Neural cell (in vitro differentiated cells): ENCODE results near the gene TRAF5. TPM values are rescaled to one million over a fixed set of nuclear protein-coding genes. Genes with fewer than 3 reads are reported as not detected.

Experiments used
- H2AFZ ChIP-seq: fragments of 200-600, 300-800 bp; sonication (generic), shearing (Covaris generic); 2 replicates; pipeline ENCODE4 v1.6.0; 2014; ENCODE audit warnings: low read depth, mild to moderate bottlenecking, antibody characterized with exemption, low read length, moderate library complexity
- H3F3A ChIP-seq: fragments of 200-600 bp; shearing (Covaris generic); 2 replicates; pipeline ENCODE4 v1.6.1; 2016; ENCODE audit warnings: mild to moderate bottlenecking, moderate library complexity, mixed read lengths, antibody characterized with exemption, low read length; ENCODE audit not compliant: insufficient read depth, poor library complexity, severe bottlenecking
- H3K27ac ChIP-seq: fragments of 200-600, 300-800 bp; sonication (generic), shearing (Covaris generic); 2 replicates; pipeline ENCODE4 v1.5.1; 2014; ENCODE audit warnings: mild to moderate bottlenecking, low read length, moderate library complexity
- H3K27me3 ChIP-seq: fragments of 300-800, 200-600 bp; sonication (generic), shearing (Covaris generic); 2 replicates; pipeline ENCODE4 v1.6.0; 2014; ENCODE audit warnings: mild to moderate bottlenecking, low read depth, low read length, moderate library complexity; ENCODE audit not compliant: insufficient read depth
- H3K36me3 ChIP-seq: fragments of 300-800, 200-600 bp; sonication (generic), shearing (Covaris generic); 2 replicates; pipeline ENCODE4 v1.5.1; 2014; ENCODE audit warnings: mild to moderate bottlenecking, antibody characterized with exemption, low read length, moderate library complexity; ENCODE audit not compliant: insufficient read depth
- H3K4me2 ChIP-seq: fragments of 300-800, 200-600 bp; sonication (generic), shearing (Covaris generic); 2 replicates; pipeline ENCODE4 v1.6.0; 2014; ENCODE audit warnings: mild to moderate bottlenecking, low read length
- H3K4me3 ChIP-seq: fragments of 300-800, 200-600 bp; sonication (generic), shearing (Covaris generic); 2 replicates; pipeline ENCODE4 v1.5.1; 2014; ENCODE audit warnings: mild to moderate bottlenecking, low read length, moderate library complexity
- H3K79me2 ChIP-seq: fragments of 200-600 bp; shearing (Covaris generic); replicated peaks from 2 replicates; pipeline ENCODE4 v1.6.0; 2014; ENCODE audit warnings: mild to moderate bottlenecking, low read length, moderate library complexity; ENCODE audit not compliant: insufficient read depth
- H3K9ac ChIP-seq: fragments of 300-800, 200-600 bp; sonication (generic), shearing (Covaris generic); 2 replicates; pipeline ENCODE4 v1.6.1; 2016; ENCODE audit warnings: mild to moderate bottlenecking, low read length, mixed read lengths
- H3K9me2 ChIP-seq: fragments of 200-600 bp; shearing (Covaris generic); 2 replicates; pipeline ENCODE4 v1.6.1; 2016; ENCODE audit warnings: mild to moderate bottlenecking, low read length, mixed read lengths; ENCODE audit not compliant: insufficient read depth
- H3K9me3 ChIP-seq: fragments of 200-600, 300-800 bp; sonication (generic), shearing (Covaris generic); 2 replicates; pipeline ENCODE4 v1.6.1; 2016; ENCODE audit warnings: mild to moderate bottlenecking, mixed run types, low read length, moderate library complexity, mixed read lengths
- H4K20me1 ChIP-seq: fragments of 200-600 bp; shearing (Covaris generic); 2 replicates; pipeline ENCODE4 v1.6.1; 2016; ENCODE audit warnings: mild to moderate bottlenecking, mixed run types; ENCODE audit not compliant: insufficient read depth
- EP300 ChIP-seq: fragments of 450-650 bp; conservative IDR thresholded peaks from 2 replicates; pipeline ENCODE4 v1.6.1; 2014; ENCODE audit warnings: antibody characterized with exemption, mild to moderate bottlenecking, moderate library complexity; ENCODE audit not compliant: poor library complexity, severe bottlenecking
- EZH2 ChIP-seq: fragments of 200-600, 300-800 bp; shearing (Covaris generic), sonication (generic); IDR thresholded peaks from 2 replicates; pipeline ENCODE4 v1.6.1; 2014; ENCODE audit warnings: antibody characterized with exemption, low read length, borderline replicate concordance, mild to moderate bottlenecking; ENCODE audit not compliant: insufficient read depth, poor library complexity, severe bottlenecking
- MXI1 ChIP-seq: fragments of 450-650 bp; conservative IDR thresholded peaks from 2 replicates; pipeline ENCODE4 v1.6.1; 2014; ENCODE audit warnings: antibody characterized with exemption, mild to moderate bottlenecking; ENCODE audit not compliant: poor library complexity, severe bottlenecking
- POLR2AphosphoS5 ChIP-seq: IDR thresholded peaks from 2 replicates; pipeline ENCODE4 v1.6.1; 2012
- RAD21 ChIP-seq: fragments of 450-650 bp; conservative IDR thresholded peaks from 2 replicates; pipeline ENCODE4 v1.6.1; 2014; ENCODE audit warnings: antibody characterized with exemption, mild to moderate bottlenecking, moderate library complexity
- SMC3 ChIP-seq: fragments of 450-650 bp; conservative IDR thresholded peaks from 2 replicates; pipeline ENCODE4 v1.6.1; 2014; ENCODE audit warnings: antibody characterized with exemption, mild to moderate bottlenecking, moderate library complexity; ENCODE audit not compliant: poor library complexity
- TAF1 ChIP-seq: IDR thresholded peaks from 2 replicates; pipeline ENCODE4 v1.6.1; 2012; ENCODE audit warnings: low read depth
- polyA plus RNA-seq: library from polyadenylated mRNA; depleted of rRNA; stranded (reverse); fragments of >200 nt; gene quantifications from 2 replicates; pipeline ENCODE4 v1.2.3, GENCODE V29; 2014
- TF ChIP-seq, protein P1 (sequence below): IDR thresholded peaks from 2 replicates; pipeline ENCODE4 v1.6.1; 2012; ENCODE audit warnings: borderline replicate concordance
- TF ChIP-seq, protein P2 (sequence below): fragments of 450-650 bp; IDR thresholded peaks from 2 replicates; pipeline ENCODE4 v1.5.1; 2014; ENCODE audit warnings: antibody characterized with exemption, mild to moderate bottlenecking, moderate library complexity; ENCODE audit not compliant: poor library complexity, severe bottlenecking

The TRAF5 gene
- polyA plus RNA-seq, 1 donor from 2014 or later, result 0.69 TPM

DNA sequence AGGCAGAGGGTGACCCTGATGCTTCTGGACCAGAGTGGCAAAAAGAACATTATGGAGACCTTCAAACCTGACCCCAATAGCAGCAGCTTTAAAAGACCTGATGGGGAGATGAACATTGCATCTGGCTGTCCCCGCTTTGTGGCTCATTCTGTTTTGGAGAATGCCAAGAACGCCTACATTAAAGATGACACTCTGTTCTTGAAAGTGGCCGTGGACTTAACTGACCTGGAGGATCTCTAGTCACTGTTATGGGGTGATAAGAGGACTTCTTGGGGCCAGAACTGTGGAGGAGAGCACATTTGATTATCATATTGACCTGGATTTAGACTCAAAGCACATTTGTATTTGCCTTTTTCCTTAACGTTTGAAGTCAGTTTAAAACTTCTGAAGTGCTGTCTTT is 45.8 kb downstream of the TRAF5 start (continued):
- TF ChIP-seq RAD21, result no peak

DNA sequence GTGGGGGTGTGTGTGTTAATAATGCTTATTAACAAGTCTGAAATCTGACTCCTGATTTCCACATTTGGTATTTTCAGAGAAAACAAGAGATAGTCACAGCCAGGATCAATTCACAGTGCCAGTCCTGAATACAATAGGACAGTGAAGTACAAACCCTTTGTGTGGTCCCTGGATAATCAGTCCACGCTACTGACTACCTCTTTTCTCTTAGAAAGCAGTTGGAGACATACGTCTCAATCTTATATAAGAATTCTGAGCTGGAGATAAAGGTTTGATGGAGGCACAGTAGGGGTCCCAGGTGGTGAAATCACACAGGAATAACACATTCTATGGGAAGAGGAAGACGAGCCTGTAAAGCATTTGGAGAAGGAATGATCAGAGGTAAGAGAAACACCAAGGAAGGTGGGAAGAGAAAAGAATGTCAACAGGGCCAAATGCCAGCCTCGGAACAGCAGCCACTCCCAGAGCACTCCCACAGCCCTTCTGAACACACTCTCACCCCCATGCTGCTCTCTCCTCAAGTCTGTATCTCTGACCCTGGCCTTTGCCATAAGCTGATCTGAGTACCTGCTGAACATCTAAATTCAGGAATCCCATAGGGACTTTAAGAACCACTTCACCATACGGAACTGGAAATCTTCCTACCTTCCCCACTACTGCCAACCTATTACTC is 48.6 kb downstream of the TRAF5 start:
- no peaks in the 10 kb centered on the region for H3K9me2 ChIP-seq
- no peak overlapping the region for H3K27ac ChIP-seq
- H3K36me3 ChIP-seq, result no peaks in the 10 kb centered on the region
- no peaks in the 10 kb centered on the region for H3K79me2 ChIP-seq
- H3K9me3 ChIP-seq, result no peaks in the 10 kb centered on the region
- no peak overlapping the region for H3K4me2 ChIP-seq
- no peaks in the 10 kb centered on the region for H3F3A ChIP-seq
- no peaks in the 10 kb centered on the region for H4K20me1 ChIP-seq
- no peaks in the 10 kb centered on the region for H3K27me3 ChIP-seq
- H3K9ac ChIP-seq, result no peak overlapping the region
- no peak overlapping the region for H2AFZ ChIP-seq
- no peak overlapping the region for H3K4me3 ChIP-seq
- TF ChIP-seq, protein P1, sequence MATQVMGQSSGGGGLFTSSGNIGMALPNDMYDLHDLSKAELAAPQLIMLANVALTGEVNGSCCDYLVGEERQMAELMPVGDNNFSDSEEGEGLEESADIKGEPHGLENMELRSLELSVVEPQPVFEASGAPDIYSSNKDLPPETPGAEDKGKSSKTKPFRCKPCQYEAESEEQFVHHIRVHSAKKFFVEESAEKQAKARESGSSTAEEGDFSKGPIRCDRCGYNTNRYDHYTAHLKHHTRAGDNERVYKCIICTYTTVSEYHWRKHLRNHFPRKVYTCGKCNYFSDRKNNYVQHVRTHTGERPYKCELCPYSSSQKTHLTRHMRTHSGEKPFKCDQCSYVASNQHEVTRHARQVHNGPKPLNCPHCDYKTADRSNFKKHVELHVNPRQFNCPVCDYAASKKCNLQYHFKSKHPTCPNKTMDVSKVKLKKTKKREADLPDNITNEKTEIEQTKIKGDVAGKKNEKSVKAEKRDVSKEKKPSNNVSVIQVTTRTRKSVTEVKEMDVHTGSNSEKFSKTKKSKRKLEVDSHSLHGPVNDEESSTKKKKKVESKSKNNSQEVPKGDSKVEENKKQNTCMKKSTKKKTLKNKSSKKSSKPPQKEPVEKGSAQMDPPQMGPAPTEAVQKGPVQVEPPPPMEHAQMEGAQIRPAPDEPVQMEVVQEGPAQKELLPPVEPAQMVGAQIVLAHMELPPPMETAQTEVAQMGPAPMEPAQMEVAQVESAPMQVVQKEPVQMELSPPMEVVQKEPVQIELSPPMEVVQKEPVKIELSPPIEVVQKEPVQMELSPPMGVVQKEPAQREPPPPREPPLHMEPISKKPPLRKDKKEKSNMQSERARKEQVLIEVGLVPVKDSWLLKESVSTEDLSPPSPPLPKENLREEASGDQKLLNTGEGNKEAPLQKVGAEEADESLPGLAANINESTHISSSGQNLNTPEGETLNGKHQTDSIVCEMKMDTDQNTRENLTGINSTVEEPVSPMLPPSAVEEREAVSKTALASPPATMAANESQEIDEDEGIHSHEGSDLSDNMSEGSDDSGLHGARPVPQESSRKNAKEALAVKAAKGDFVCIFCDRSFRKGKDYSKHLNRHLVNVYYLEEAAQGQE, result no peak
- TF ChIP-seq TAF1 (no peak), POLR2AphosphoS5 (no peak), EZH2 (no peak), MXI1 (no peak), RAD21 (no peak)
- TF ChIP-seq, protein P2, sequence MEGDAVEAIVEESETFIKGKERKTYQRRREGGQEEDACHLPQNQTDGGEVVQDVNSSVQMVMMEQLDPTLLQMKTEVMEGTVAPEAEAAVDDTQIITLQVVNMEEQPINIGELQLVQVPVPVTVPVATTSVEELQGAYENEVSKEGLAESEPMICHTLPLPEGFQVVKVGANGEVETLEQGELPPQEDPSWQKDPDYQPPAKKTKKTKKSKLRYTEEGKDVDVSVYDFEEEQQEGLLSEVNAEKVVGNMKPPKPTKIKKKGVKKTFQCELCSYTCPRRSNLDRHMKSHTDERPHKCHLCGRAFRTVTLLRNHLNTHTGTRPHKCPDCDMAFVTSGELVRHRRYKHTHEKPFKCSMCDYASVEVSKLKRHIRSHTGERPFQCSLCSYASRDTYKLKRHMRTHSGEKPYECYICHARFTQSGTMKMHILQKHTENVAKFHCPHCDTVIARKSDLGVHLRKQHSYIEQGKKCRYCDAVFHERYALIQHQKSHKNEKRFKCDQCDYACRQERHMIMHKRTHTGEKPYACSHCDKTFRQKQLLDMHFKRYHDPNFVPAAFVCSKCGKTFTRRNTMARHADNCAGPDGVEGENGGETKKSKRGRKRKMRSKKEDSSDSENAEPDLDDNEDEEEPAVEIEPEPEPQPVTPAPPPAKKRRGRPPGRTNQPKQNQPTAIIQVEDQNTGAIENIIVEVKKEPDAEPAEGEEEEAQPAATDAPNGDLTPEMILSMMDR, result no peak

DNA sequence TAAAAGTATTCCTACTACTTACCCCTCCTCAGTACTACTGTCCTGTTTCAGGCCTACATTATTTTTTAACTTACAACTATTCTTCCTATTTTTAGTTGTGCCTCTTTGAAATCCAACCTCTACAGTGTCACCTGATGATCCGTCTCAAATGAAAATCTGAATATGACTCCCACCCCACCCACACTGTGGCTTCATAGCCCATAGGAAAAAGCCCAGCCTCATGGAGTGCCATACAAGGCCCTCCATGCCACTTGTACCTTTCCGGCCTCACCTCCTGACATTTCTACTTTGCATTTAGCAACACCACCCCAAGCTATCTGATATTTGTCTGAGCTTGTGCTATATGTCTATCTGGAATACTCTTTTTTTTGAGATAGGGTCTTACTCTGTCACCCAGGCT is 49.3 kb downstream of the TRAF5 start:
- no peak for TF ChIP-seq POLR2AphosphoS5
- TF ChIP-seq, protein P2, result no peak
- TF ChIP-seq MXI1, result no peak
- TF ChIP-seq EZH2, result no peak
- no peak for TF ChIP-seq EP300
- TF ChIP-seq TAF1, result no peak
- no peak for TF ChIP-seq SMC3
- no peak for TF ChIP-seq RAD21
- TF ChIP-seq, protein P1, result no peak
- H3K27ac ChIP-seq, result no peak overlapping the region
- no peak overlapping the region for H3K4me2 ChIP-seq
- H3K9me3 ChIP-seq, result no peaks in the 10 kb centered on the region
- H3K4me3 ChIP-seq, result no peak overlapping the region
- H3F3A ChIP-seq, result no peaks in the 10 kb centered on the region
- H3K36me3 ChIP-seq, result no peaks in the 10 kb centered on the region
- no peak overlapping the region for H2AFZ ChIP-seq
- H3K27me3 ChIP-seq, result no peaks in the 10 kb centered on the region
- no peak overlapping the region for H3K9ac ChIP-seq
- no peaks in the 10 kb centered on the region for H3K79me2 ChIP-seq
- no peaks in the 10 kb centered on the region for H3K9me2 ChIP-seq
- no peaks in the 10 kb centered on the region for H4K20me1 ChIP-seq
